CD4-positive, alpha-beta T cell (primary cell): ENCODE data around the gene NTRK2. TPM values are rescaled to one million over a fixed set of nuclear protein-coding genes. Genes with fewer than 3 reads are reported as not detected.

Experiments
- ATAC-seq: fragments of 200-7000 bp; cut with Tn5 transposase; one replicate; pipeline ENCODE4 v1.10.0; 2022; ENCODE audit warnings: mild to moderate bottlenecking; ENCODE audit not compliant: poor library complexity
- CTCF ChIA-PET: fragments of 350-600 bp; sonication (Branson Sonifier 250); formaldehyde crosslinking; loops from one replicate; lab custom pipeline; 2021; ENCODE audit warnings: antibody characterized with exemption, inconsistent platforms; lab: Charles Lee
- POLR2A ChIA-PET: fragments of 350-600 bp; sonication (Branson Sonifier 250); formaldehyde crosslinking; loops from one replicate; lab custom pipeline; 2021; ENCODE audit warnings: antibody characterized with exemption, inconsistent platforms; lab: Charles Lee
- DNase-seq, 14 experiments: peaks; one replicate each; pipeline ENCODE4 v3.0.0-alpha.2; 2013 to 2020; ENCODE audit warnings: mixed read lengths in 2 of 14
- H3K27ac ChIP-seq, 2 donors: one replicate each; pipeline versions ENCODE4 v1.5.1 to v1.7.0; 2013; ENCODE audit warnings: low read length in 2 of 2, low read depth in 1 of 2, mild to moderate bottlenecking in 1 of 2
- H3K27me3 ChIP-seq, 2 experiments: 1 replicate in 1 of 2; 2 replicates in 1 of 2; pipeline versions ENCODE4 v1.6.1 to v1.7.0; 2013; ENCODE audit warnings: low read length in 2 of 2, control low read depth in 1 of 2, mild to moderate bottlenecking in 1 of 2, moderate library complexity in 1 of 2; ENCODE audit not compliant: insufficient read depth in 2 of 2, control insufficient read depth in 1 of 2
- H3K36me3 ChIP-seq: one replicate; pipeline ENCODE4 v1.6.1; 2013; ENCODE audit warnings: low read length, control low read depth; ENCODE audit not compliant: insufficient read depth
- H3K4me1 ChIP-seq: one replicate; pipeline ENCODE4 v1.6.1; 2013; ENCODE audit warnings: low read length, control low read depth; ENCODE audit not compliant: insufficient read depth
- H3K4me3 ChIP-seq: one replicate; pipeline ENCODE4 v1.5.1; 2013; ENCODE audit warnings: mild to moderate bottlenecking, low read length, moderate library complexity
- H3K9me3 ChIP-seq, 2 experiments: 1 replicate in 1 of 2; 2 replicates in 1 of 2; pipeline versions ENCODE4 v1.6.1 to v1.7.0; 2013; ENCODE audit warnings: low read length in 2 of 2, mild to moderate bottlenecking in 2 of 2, control low read depth in 1 of 2, moderate library complexity in 1 of 2; ENCODE audit not compliant: control insufficient read depth in 1 of 2, insufficient read depth in 1 of 2
- H3K27ac Mint-ChIP-seq: one replicate; pipeline ENCODE4 v1.8.0; 2020; ENCODE audit warnings: mixed read lengths
- H3K27me3 Mint-ChIP-seq: one replicate; pipeline ENCODE4 v1.8.0; 2021; ENCODE audit warnings: mixed read lengths
- H3K36me3 Mint-ChIP-seq: one replicate; pipeline ENCODE4 v1.8.0; 2021; ENCODE audit warnings: low read depth, mixed read lengths
- H3K4me1 Mint-ChIP-seq: one replicate; pipeline ENCODE4 v1.8.0; 2021; ENCODE audit warnings: low read depth, mixed read lengths
- H3K4me3 Mint-ChIP-seq: one replicate; pipeline ENCODE4 v1.8.0; 2020; ENCODE audit warnings: mild to moderate bottlenecking, mixed read lengths
- H3K9me3 Mint-ChIP-seq: one replicate; pipeline ENCODE4 v1.8.0; 2020; ENCODE audit warnings: mixed read lengths
- CTCF ChIP-seq: fragments of 200-600 bp; IDR thresholded peaks from one replicate; pipeline ENCODE4 v1.8.0; 2022; ENCODE audit warnings: antibody characterized with exemption, mild to moderate bottlenecking
- intact Hi-C, 2 experiments: fragments of 100-400 bp; cut with DNase I in 1 of 2; cut with micrococcal nuclease in 1 of 2; formaldehyde crosslinking; loops; one replicate each; pipeline versions ENCODE4 v1.15.1 to v1.9.0; 2023 to 2025; cut with DNase I, micrococcal nuclease
- total RNA-seq, 174 experiments: library from RNA in 2 of 174; stranded (reverse) in 2 of 174; gene quantifications; one replicate each; pipeline ENCODE4 v1.2.3 and lab custom pipeline; 2021 to 2026

Gene NTRK2
- total RNA-seq, 2 experiments from 2014 or later, result 0.06 to 0.14 TPM

GRCh38 chr9:84722388-84722989 lies 53.0 kb downstream of the NTRK2 start:
- H3K4me3 ChIP-seq, result no peak overlapping the region
- Mint-ChIP-seq H3K4me3 (no peak overlapping the region), H3K4me1 (no peaks in the 10 kb centered on the region), H3K27ac (no peak overlapping the region), H3K36me3 (no peaks in the 10 kb centered on the region), H3K9me3 (no peaks in the 10 kb centered on the region), H3K27me3 (no peaks in the 10 kb centered on the region)
- DNase-seq (no peak), ATAC-seq (no peak)
- H3K36me3 ChIP-seq, result no peaks in the 10 kb centered on the region
- H3K9me3 ChIP-seq, result peaks cover 0 to 4% of the 10 kb centered on the region in 2 experiments
- no peak overlapping the region for H3K27ac ChIP-seq
- no peaks in the 10 kb centered on the region for H3K4me1 ChIP-seq
- H3K27me3 ChIP-seq, result no peaks in the 10 kb centered on the region
- ChIA-PET POLR2A (no interaction called here), CTCF (no interaction called here)
- intact Hi-C loops, result no loop called here
- TF ChIP-seq CTCF, result no peak

- no peak for DNase-seq
- Histone ChIP-seq H3K9me3 (peaks cover 0 to 4% of the 10 kb centered on the region in 2 experiments), H3K27ac (no peak overlapping the region), H3K4me3 (no peak overlapping the region), H3K36me3 (no peaks in the 10 kb centered on the region), H3K27me3 (no peaks in the 10 kb centered on the region), H3K4me1 (no peaks in the 10 kb centered on the region)
- no peak for ATAC-seq
- H3K36me3 Mint-ChIP-seq, result no peaks in the 10 kb centered on the region
- ChIA-PET CTCF (no interaction called here), POLR2A (no interaction called here)
- no peaks in the 10 kb centered on the region for H3K9me3 Mint-ChIP-seq
- no peaks in the 10 kb centered on the region for H3K4me1 Mint-ChIP-seq
- no peak overlapping the region for H3K27ac Mint-ChIP-seq
- H3K27me3 Mint-ChIP-seq, result peaks cover under 1% of the 10 kb centered on the region
- intact Hi-C loops, result no loop called here
- no peak for TF ChIP-seq CTCF
- no peak overlapping the region for H3K4me3 Mint-ChIP-seq
These were observed 53.9 kb downstream of the NTRK2 start for GRCh38 chr9:84723426-84723825.

- no peak for DNase-seq
- ATAC-seq, result no peak
- H3K27me3 Mint-ChIP-seq, result peaks cover 4% of the 10 kb centered on the region
- H3K4me1 Mint-ChIP-seq, result no peaks in the 10 kb centered on the region
- no peak overlapping the region for H3K4me3 ChIP-seq
- POLR2A ChIA-PET, result no interaction called here
- no peak overlapping the region for H3K27ac ChIP-seq
- H3K4me3 Mint-ChIP-seq, result no peak overlapping the region
- H3K4me1 ChIP-seq, result no peaks in the 10 kb centered on the region
- H3K27ac Mint-ChIP-seq, result no peak overlapping the region
- H3K36me3 Mint-ChIP-seq, result no peaks in the 10 kb centered on the region
- H3K9me3 Mint-ChIP-seq, result no peaks in the 10 kb centered on the region
- H3K27me3 ChIP-seq, result peaks cover 0 to 2% of the 10 kb centered on the region in 2 experiments
- intact Hi-C loops, result no loop called here
- CTCF ChIA-PET, result no interaction called here
- H3K36me3 ChIP-seq, result no peaks in the 10 kb centered on the region
- no peaks in the 10 kb centered on the region for H3K9me3 ChIP-seq
- TF ChIP-seq CTCF, result no peak
These were observed 62.2 kb downstream of the NTRK2 start for GRCh38 chr9:84731696-84732095.
